Measurements from ENCODE around the gene USP7.

The USP7 gene

DNA sequence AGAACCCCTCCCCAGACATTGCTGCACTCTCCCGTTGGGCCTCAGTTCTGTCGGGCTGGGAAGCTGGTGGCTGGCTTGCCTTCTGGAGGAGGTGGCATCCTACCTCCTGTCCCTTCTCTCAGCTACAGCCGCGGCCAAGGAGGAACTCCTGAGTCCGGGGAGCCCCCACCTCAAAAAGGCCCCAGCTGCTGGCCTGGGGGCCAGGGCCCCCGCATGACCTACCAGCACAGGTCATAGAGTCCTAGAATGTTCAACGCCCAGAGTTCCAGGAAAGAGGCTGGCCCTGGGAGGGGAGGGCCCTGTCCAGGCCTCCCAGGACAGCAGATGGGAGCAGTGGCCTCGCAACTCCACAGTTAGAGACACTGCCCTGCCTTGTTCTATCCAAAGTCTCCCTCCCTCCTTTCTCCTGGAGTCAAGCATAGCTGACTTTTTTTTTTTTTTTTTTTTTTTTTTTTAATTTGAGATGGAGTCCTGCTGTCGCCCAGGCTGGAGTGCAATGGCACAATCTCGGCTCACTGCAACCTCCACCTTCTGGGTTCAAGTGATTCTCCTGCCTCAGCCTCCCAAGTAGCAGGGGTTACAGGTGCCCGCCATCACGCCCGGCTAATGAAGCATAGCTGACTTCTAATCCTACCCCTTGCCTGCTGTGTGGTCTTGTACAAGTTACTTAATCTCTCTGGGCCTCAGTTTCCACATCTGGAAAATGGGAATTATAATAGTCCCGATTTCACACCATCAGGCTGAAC, 102.0 kb downstream of the USP7 start:
- no peak for DNase-seq (ENCODE audit: low spot score)

DNA sequence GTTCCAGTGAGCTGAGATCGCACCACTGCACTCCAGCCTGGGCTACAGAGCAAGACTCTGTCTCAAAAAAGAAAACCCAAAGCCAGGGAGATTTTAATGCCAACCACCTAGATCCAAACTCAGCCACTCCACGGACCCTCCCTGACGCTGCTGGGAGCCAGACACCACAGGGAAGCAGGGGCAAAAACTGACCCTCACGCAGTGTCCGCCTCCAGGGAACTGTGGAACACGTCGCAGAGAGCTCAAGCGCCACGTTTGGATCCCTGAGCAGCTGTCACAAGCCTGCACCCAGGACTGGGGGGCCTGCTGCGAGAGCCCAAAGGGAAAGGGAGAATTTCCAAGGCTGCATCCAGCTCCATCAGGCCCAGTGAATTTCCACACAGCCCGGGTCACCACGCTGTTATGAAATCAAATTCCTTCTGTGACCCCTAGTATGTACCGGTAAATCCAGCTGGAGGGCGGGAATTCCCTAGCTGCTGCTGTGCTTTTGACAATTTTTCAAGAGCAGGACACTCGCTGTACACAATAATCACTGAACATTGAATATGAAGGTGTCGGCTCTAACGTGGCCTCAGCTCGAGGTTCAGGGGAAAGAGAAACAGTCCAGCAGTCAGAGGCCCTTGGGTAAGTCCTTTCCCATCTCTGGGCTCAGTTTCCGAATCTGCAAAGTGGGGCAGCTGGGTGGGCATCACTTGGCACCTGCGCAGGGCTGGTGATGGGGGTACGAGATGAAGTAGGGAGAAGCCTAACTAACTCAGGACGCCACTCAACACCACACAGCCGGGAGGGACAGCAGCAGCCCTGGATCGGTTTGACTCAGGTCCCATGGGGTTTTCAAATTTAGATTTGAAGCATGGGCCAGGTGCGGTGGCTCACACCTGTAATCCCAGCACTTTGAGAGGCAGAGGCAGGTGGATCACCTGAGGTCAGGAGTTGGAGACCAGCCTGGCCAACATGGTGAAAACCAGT, 103.5 kb downstream of the USP7 start:
- DNase-seq (ENCODE audit: low spot score): no peak

- DNase-seq (ENCODE audit: low spot score): no peak
Observed at GRCh38 chr16:8858994-8859912, 104.5 kb downstream of the USP7 start.

GRCh38 chr16:8855972-8856371, 107.7 kb downstream of the USP7 start:
- DNase-seq (ENCODE audit: low spot score): no peak

- DNase-seq (ENCODE audit: low spot score): no peak
Observed at GRCh38 chr16:8855051-8855786, 108.5 kb downstream of the USP7 start.

DNA sequence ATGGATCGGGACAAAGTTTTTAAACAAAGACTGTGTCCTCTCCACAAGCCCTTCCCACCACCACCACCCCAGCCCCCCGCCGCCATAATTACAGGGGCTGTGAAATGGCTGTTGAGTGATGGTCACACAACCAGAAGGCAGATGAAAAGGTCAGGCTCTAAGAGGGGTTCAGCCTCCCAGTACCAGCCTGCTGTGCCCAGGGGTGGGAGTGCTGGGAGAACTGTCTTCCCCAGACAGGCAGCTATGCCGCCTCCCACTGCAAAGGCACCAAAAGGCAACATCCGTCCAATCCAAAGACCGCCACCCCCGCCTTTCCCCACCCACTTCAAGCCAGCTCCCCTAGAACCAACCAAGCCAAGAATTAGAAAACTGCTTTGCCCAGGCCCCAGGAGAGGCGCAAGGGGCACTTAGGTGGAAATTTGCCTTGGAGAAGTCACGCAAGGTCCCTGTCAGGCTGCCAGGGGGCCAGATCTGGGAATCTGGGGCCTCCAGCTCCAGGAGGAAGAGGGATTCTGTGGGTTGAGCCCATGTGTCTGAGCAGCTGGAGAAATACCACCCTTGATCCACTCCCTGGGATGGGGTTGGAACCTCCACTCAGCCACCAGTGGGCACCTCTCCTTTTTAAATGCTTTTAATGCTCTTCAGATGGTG, 109.3 kb downstream of the USP7 start:
- no peak for DNase-seq (ENCODE audit: low spot score)

DNA sequence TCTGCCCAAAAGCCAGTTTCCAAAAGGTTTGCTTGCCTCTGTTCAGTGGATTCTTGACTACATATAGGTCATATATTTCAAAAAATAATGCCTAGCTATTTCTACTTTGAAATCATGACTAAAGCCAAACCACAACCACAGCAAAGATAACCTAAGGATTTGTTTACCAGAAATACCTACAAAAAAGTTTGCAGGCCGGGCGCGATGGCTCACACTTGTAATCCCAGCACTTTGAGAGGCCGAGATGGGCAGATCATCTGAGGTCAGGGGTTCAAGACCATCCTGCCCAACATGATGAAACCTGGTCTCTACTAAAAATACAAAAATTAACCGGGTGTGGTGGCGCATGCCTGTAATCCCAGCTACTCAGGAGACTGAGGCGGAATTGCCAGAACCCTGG, 110.1 kb downstream of the USP7 start:
- no peak for DNase-seq (ENCODE audit: low spot score)

- no peak for DNase-seq (ENCODE audit: low spot score)
Observed at GRCh38 chr16:8853150-8853549, 110.6 kb downstream of the USP7 start.

GRCh38 chr16:8852534-8852933, 111.2 kb downstream of the USP7 start:
- no peak for DNase-seq (ENCODE audit: low spot score)

- no peak for DNase-seq (ENCODE audit: low spot score)
Observed at GRCh38 chr16:8851761-8852403, 111.8 kb downstream of the USP7 start.

DNA sequence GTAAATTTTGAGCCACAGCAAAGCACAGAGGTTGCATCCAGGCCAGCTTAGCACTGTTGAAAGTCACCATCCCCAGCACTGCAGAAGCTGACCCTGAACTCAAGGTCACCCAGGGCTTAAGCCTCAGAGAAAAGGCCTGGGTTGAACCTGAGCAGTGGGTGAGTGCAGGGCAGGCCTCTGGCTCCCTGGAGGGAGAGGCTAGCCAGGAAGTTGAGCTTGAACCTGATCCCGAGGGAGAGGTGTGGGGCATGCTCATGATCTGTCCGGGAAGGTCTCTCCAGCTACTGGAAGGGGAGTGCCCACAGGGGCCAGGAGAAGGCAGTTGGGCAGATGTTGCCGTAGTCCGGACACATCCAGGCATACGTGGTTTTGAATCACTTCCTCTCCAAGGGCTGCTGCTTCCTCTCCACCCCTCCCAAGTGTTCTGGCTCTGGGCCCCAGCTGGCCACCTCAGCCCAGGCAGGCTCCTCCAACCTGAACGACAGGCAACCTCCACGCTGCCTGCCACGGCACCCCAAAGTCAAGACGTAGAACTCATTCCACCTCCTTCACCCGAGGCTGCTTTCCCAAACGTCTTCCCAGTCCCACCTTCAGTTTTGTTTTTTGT, 113.3 kb downstream of the USP7 start:
- DNase-seq (ENCODE audit: low spot score): no peak

- DNase-seq (ENCODE audit: low spot score): no peak
Observed at GRCh38 chr16:8849411-8850011, 114.2 kb downstream of the USP7 start.

GRCh38 chr16:8848939-8849391, 114.7 kb downstream of the USP7 start:
- DNase-seq (ENCODE audit: low spot score): no peak

DNA sequence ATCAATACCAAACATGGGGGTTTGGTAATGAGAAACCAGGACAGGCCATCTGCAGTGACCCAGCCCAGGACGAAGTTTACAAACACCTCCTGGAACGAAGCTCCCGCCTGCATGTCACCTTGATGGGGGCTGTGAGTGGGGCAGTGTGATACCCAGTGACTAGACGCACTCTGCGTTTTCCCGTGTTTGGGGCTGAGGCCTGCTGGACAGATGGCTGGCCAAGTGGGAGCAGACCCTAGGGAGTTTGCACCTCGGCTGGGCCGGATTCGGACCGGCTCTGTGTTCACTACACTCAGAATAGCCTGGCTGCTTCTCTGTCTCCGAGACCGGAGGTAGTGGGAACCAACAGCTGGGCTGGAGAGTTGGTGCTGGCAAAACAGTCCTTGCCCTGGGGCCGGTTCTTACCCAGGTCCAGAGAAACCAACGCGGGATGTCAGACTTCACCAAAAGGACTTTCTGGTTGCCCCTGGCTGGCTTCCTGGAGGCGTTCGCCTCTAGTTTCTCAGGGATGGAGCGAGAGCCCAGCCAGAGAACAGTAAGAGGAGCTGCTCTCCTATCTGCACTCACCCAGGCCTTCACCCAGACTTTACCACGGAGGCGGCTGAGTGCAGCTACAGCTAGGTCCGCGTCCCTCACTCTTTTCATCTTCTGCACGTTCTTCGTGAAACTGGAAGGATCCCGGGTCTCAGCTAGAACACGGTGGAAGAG, 115.3 kb downstream of the USP7 start:
- DNase-seq (ENCODE audit: low spot score): no peak

DNA sequence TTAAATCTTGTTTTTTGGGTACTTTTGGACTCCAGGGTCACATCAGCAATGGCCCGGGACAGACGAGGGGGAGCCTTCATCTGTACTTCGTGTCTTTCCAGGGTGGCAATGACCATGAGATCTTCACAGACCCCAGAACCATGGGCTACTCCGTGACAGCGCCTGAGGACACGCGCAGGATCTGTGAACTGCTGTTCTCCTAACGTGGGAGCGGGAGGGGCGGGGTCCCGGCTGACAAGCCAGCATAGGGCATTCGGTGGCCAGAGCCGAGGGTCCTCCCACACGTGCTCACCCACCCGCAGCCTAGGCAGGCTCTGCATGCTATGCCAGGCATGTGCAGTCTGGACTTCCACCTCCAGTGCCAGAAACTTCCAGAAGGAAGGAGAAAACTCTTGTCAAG, 116.1 kb downstream of the USP7 start:
- DNase-seq (ENCODE audit: low spot score): no peak

- DNase-seq (ENCODE audit: low spot score): no peak
Observed at GRCh38 chr16:8847145-8847544, 116.6 kb downstream of the USP7 start.

GRCh38 chr16:8846401-8846932, 117.2 kb downstream of the USP7 start:
- DNase-seq (ENCODE audit: low spot score): no peak

GRCh38 chr16:8845699-8846298, 117.9 kb downstream of the USP7 start:
- DNase-seq (ENCODE audit: low spot score): no peak

Measured in CD4-positive, alpha-beta T cell treated with Interleukin-2 at 100 ng/mL for 4 hours (primary cell).